H1 (cell line): ENCODE results near the gene PTPRF. TPM values are rescaled to one million over a fixed set of nuclear protein-coding genes. Genes with fewer than 3 reads are reported as not detected.

Source experiments
- CTCF ChIA-PET: fragments of 300-600 bp; sonication (Branson Sonifier 250); formaldehyde crosslinking; loops from one replicate; lab custom pipeline; 2021; ENCODE audit not compliant: partially characterized antibody; lab: Charles Lee
- POLR2A ChIA-PET: fragments of 300-600 bp; sonication (Branson Sonifier 250); formaldehyde crosslinking; loops from one replicate; lab custom pipeline; 2021; ENCODE audit warnings: inconsistent platforms; ENCODE audit not compliant: partially characterized antibody; lab: Charles Lee
- DNase-seq, 2 experiments: peaks; one replicate each; pipeline versions ENCODE4 v3.0.0 to v3.0.0-alpha.2; 2010 to 2022; ENCODE audit warnings: low spot score in 2 of 2, low read depth in 1 of 2, mixed read lengths in 1 of 2
- FAIRE-seq: peaks from 2 replicates; lab custom pipeline; 2011; peaks lifted over from hg19 to GRCh38; lab: Jason Lieb, UNC
- H2AFZ ChIP-seq: 2 replicates; pipeline ENCODE4 v1.8.1; 2012; ENCODE audit warnings: low read length, inconsistent platforms
- H2AK5ac ChIP-seq: 2 replicates; pipeline ENCODE4 v1.6.1; 2013; ENCODE audit warnings: low read depth, low read length
- H2BK120ac ChIP-seq: replicated peaks from 2 replicates; pipeline ENCODE3; 2013; ENCODE audit warnings: low read depth, low read length, inconsistent platforms
- H2BK12ac ChIP-seq: 2 replicates; pipeline ENCODE4 v1.6.1; 2013; ENCODE audit warnings: low read depth, low read length
- H2BK15ac ChIP-seq: 2 replicates; pipeline ENCODE4 v1.6.1; 2013; ENCODE audit warnings: low read length
- H2BK20ac ChIP-seq: 2 replicates; pipeline ENCODE4 v1.6.1; 2013; ENCODE audit warnings: low read length
- H2BK5ac ChIP-seq: 2 replicates; pipeline ENCODE4 v1.6.1; 2013; ENCODE audit warnings: low read depth, low read length
- H3K14ac ChIP-seq: 2 replicates; pipeline ENCODE4 v1.6.1; 2013; ENCODE audit warnings: inconsistent platforms; ENCODE audit not compliant: insufficient read length
- H3K18ac ChIP-seq: 2 replicates; pipeline ENCODE4 v1.6.1; 2013; ENCODE audit warnings: low read length; ENCODE audit errors: extremely low read depth
- H3K23ac ChIP-seq: 2 replicates; pipeline ENCODE4 v1.6.1; 2013; ENCODE audit warnings: inconsistent platforms; ENCODE audit not compliant: insufficient read length
- H3K23me2 ChIP-seq: 2 replicates; pipeline ENCODE4 v1.6.1; 2013; ENCODE audit warnings: low read depth, low read length
- H3K27ac ChIP-seq: 2 replicates; pipeline ENCODE4 v1.6.1; 2011; ENCODE audit warnings: low read depth, low read length, inconsistent platforms
- H3K27me3 ChIP-seq, 4 experiments: replicated peaks in 1 of 4; 1 replicate in 1 of 4; 2 replicates in 3 of 4; pipeline versions ENCODE4 v1.6.1 to v1.8.1; 2011 to 2013; ENCODE audit warnings: low read length in 3 of 4, mild to moderate bottlenecking in 3 of 4, inconsistent platforms in 2 of 4, mixed read lengths in 2 of 4, moderate library complexity in 1 of 4; ENCODE audit not compliant: control insufficient read depth in 3 of 4, insufficient read depth in 3 of 4; ENCODE audit errors: extremely low read depth in 1 of 4
- H3K36me3 ChIP-seq, 4 experiments: 2 replicates each; pipeline versions ENCODE4 v1.6.1 to v1.8.1; 2011 to 2013; ENCODE audit warnings: mild to moderate bottlenecking in 4 of 4, low read length in 3 of 4, moderate library complexity in 2 of 4, control low read depth in 1 of 4, inconsistent platforms in 1 of 4; ENCODE audit not compliant: insufficient read depth in 4 of 4, control insufficient read depth in 2 of 4
- H3K4ac ChIP-seq: replicated peaks from 2 replicates; pipeline ENCODE3; 2013; ENCODE audit warnings: low read length, low read depth, mixed read lengths, inconsistent platforms; ENCODE audit not compliant: insufficient read length
- H3K4me1 ChIP-seq, 4 experiments: replicated peaks in 1 of 4; 1 replicate in 1 of 4; 2 replicates in 3 of 4; pipeline versions ENCODE4 v1.6.1 to v1.8.1; 2011 to 2013; ENCODE audit warnings: low read length in 3 of 4, inconsistent platforms in 2 of 4, mixed read lengths in 1 of 4; ENCODE audit not compliant: insufficient read depth in 4 of 4, control insufficient read depth in 3 of 4
- H3K4me2 ChIP-seq, 2 experiments: 2 replicates each; pipeline versions ENCODE4 v1.6.1 to v1.8.1; 2011 to 2013; ENCODE audit warnings: low read depth in 2 of 2, low read length in 2 of 2, control low read depth in 1 of 2, inconsistent platforms in 1 of 2, mild to moderate bottlenecking in 1 of 2; ENCODE audit not compliant: insufficient read depth in 1 of 2
- H3K4me3 ChIP-seq, 4 experiments: fragments of 200-600, 300-600 bp in 1 of 4; sonication (generic), shearing (Covaris generic), sonication (Bioruptor Twin) in 1 of 4; 2 replicates each; pipeline versions ENCODE4 v1.5.1 to v1.8.1; 2011 to 2016; ENCODE audit warnings: low read length in 4 of 4, low read depth in 3 of 4, control low read depth in 2 of 4, inconsistent platforms in 2 of 4, mild to moderate bottlenecking in 2 of 4, mixed read lengths in 1 of 4, moderate library complexity in 1 of 4; ENCODE audit not compliant: insufficient read depth in 2 of 4; ENCODE audit errors: extremely low read depth in 1 of 4
- H3K56ac ChIP-seq: replicated peaks from 2 replicates; pipeline ENCODE3; 2013; ENCODE audit warnings: low read depth, mild to moderate bottlenecking, mixed read lengths, low read length, inconsistent platforms; ENCODE audit not compliant: insufficient read length
- H3K79me1 ChIP-seq: 2 replicates; pipeline ENCODE4 v1.6.1; 2013; ENCODE audit warnings: low read depth, low read length, control low read depth
- H3K79me2 ChIP-seq, 2 experiments: 2 replicates each; pipeline versions ENCODE4 v1.6.1 to v1.8.1; 2012 to 2013; ENCODE audit warnings: low read length in 2 of 2, mild to moderate bottlenecking in 2 of 2, inconsistent platforms in 1 of 2; ENCODE audit not compliant: insufficient read depth in 2 of 2, control insufficient read depth in 1 of 2
- H3K9ac ChIP-seq, 4 experiments: replicated peaks in 1 of 4; 1 replicate in 1 of 4; 2 replicates in 3 of 4; pipeline versions ENCODE4 v1.6.1 to v1.8.1; 2011 to 2013; ENCODE audit warnings: low read depth in 3 of 4, low read length in 3 of 4, control low read depth in 2 of 4, mild to moderate bottlenecking in 2 of 4, moderate library complexity in 2 of 4, inconsistent platforms in 1 of 4; ENCODE audit errors: extremely low read depth in 1 of 4
- H3K9me3 ChIP-seq, 2 experiments: 2 replicates each; pipeline versions ENCODE4 v1.6.1 to v1.8.1; 2012 to 2013; ENCODE audit warnings: mild to moderate bottlenecking in 2 of 2, moderate library complexity in 2 of 2, control low read depth in 1 of 2, inconsistent platforms in 1 of 2, low read depth in 1 of 2, low read length in 1 of 2, mixed read lengths in 1 of 2; ENCODE audit not compliant: insufficient read depth in 2 of 2
- H4K20me1 ChIP-seq, 2 experiments: replicated peaks in 1 of 2; 2 replicates each; pipeline versions ENCODE3 to v1.8.1; 2011 to 2013; ENCODE audit warnings: inconsistent platforms in 2 of 2, low read length in 2 of 2, mild to moderate bottlenecking in 1 of 2; ENCODE audit not compliant: insufficient read depth in 2 of 2, control insufficient read depth in 1 of 2
- H4K5ac ChIP-seq: 2 replicates; pipeline ENCODE4 v1.6.1; 2013; ENCODE audit warnings: low read length, low read depth, mixed read lengths, inconsistent platforms; ENCODE audit not compliant: insufficient read length
- H4K8ac ChIP-seq: 2 replicates; pipeline ENCODE4 v1.8.0; 2013; ENCODE audit warnings: mild to moderate bottlenecking, moderate library complexity, low read length, inconsistent platforms; ENCODE audit not compliant: insufficient read depth; ENCODE audit errors: extremely low read depth
- H4K91ac ChIP-seq: replicated peaks from 2 replicates; pipeline ENCODE3; 2013; ENCODE audit warnings: low read length, mixed read lengths, inconsistent platforms; ENCODE audit not compliant: insufficient read length
- ASH2L ChIP-seq: fragments of 200-600, 300-600 bp; sonication (generic); IDR thresholded peaks from one replicate; pipeline ENCODE4 v1.7.1; 2017; ENCODE audit warnings: low read length
- HDAC6 ChIP-seq: IDR thresholded peaks from one replicate; pipeline ENCODE4 v1.7.1; 2012; ENCODE audit warnings: low read depth, mild to moderate bottlenecking, inconsistent platforms, low read length, moderate library complexity
- TAF1 ChIP-seq: IDR thresholded peaks from 2 replicates; pipeline ENCODE4 v1.6.1; 2011; ENCODE audit warnings: mild to moderate bottlenecking, low read depth, low read length
- WGBS, 2 experiments: shearing (Covaris generic) in 1 of 2; methylation state at CpG; one replicate each; pipeline versions ENCODE4 v1.1.6 to v1.1.7; 2013 to 2015; ENCODE audit warnings: low lambda C conversion rate in 2 of 2, mixed read lengths in 2 of 2, inconsistent platforms in 1 of 2, low coverage in 1 of 2, missing lambda C conversion rate in 1 of 2; ENCODE audit not compliant: insufficient replicate concordance in 2 of 2, insufficient coverage in 1 of 2, insufficient read length in 1 of 2; ENCODE audit errors: extremely low coverage in 1 of 2, missing lambda C conversion rate in 1 of 2; 5-methylcytosine and 5-hydroxymethylcytosine counted together
- long read RNA-seq, 2 experiments: library from RNA in 1 of 2; library from capped mRNA in 1 of 2; stranded (forward); transcript quantifications; one replicate each; pipeline ENCODE4 v2.0.0, GENCODE V29; 2021; ENCODE audit warnings: inconsistent platforms in 1 of 2
- polyA minus RNA-seq, 3 experiments: library from RNA; depleted of rRNA, polyadenylated mRNA; stranded (reverse); fragments of >200 nt; gene quantifications; 1 replicate in 2 of 3; 2 replicates in 1 of 3; pipeline ENCODE4 v1.2.3, GENCODE V29; 2011
- polyA plus RNA-seq, 7 experiments: library from polyadenylated mRNA; depleted of rRNA in 3 of 7; stranded (reverse) in 5 of 7; unstranded in 2 of 7; fragments of >200 nt in 5 of 7; fragments of 200-250 nt in 2 of 7; gene quantifications; 1 replicate in 5 of 7; 2 replicates in 1 of 7; 4 replicates in 1 of 7; pipeline versions ENCODE4 v1.2.1 to v1.2.3, GENCODE V29; 2011 to 2013; ENCODE audit warnings: missing spikeins in 2 of 7, mixed read lengths in 2 of 7
- total RNA-seq: library from RNA; stranded (reverse); fragmentation: NEBNext Ultra II Directional; extraction: Animal tissue kit (Norgen Biotek cat#: 25700); gene quantifications from 2 replicates; pipeline ENCODE4 v1.2.1, GENCODE V29; 2021

Gene PTPRF
- total RNA-seq (221 and 231 TPM in 2 replicates), polyA plus RNA-seq (2011; rRNA removed) (136 and 174 TPM in 2 replicates), polyA minus RNA-seq (2011; rRNA and poly(A)+ RNA removed) (365 and 371 TPM in 2 replicates)
- polyA plus RNA-seq (2011; cell fraction: cytosol; rRNA removed), result 128 TPM
- polyA plus RNA-seq (2011; cell fraction: nucleus; rRNA removed), result 286 TPM
- polyA plus RNA-seq (2012, experiment 1 of 2), result 142 to 208 TPM (median 171 TPM) in 4 replicates
- polyA plus RNA-seq (2012, experiment 2 of 2), result 95.7 TPM
- 171 TPM for polyA plus RNA-seq (2013, experiment 1 of 2)
- 161 TPM for polyA plus RNA-seq (2013, experiment 2 of 2)
- 155 TPM for polyA minus RNA-seq (2011; cell fraction: cytosol; rRNA and poly(A)+ RNA removed)
- polyA minus RNA-seq (2011; cell fraction: nucleus; rRNA and poly(A)+ RNA removed), result 141 TPM
- long read RNA-seq, experiment 1, full-length matches to known transcripts, result 3 of 159 reads
- long read RNA-seq, experiment 1, partial matches to known transcripts, result 92 of 159 reads
- long read RNA-seq, experiment 1, other reads (novel, unspliced or antisense), result 64 of 159 reads
- long read RNA-seq, experiment 2, partial matches to known transcripts, result 1 of 22 reads
- long read RNA-seq, experiment 2, other reads (novel, unspliced or antisense), result 21 of 22 reads

- peak within 1 kb of the TSS; percentile 66 for H4K8ac ChIP-seq
- DNase-seq (peak in 1 of 2 experiments; percentile 89), FAIRE-seq (no peak)
- H2BK15ac ChIP-seq, result peak within 1 kb of the TSS; percentile 46; the same call in 1 of the 2 replicates
- H2AFZ ChIP-seq, result 0 out of 2 replicates have a peak within 1 kb of the TSS, but pooled peaks have one; percentile 24
- H2BK5ac ChIP-seq, result peak within 1 kb of the TSS; percentile 60; the same call in 1 of the 2 replicates
- TF ChIP-seq HDAC6 (no peak), TAF1 (peak; percentile 48), ASH2L (peak; percentile 34)
- H3K4me1 ChIP-seq, result peaks cover 15 to 21% (median 19%) of the 10 kb centered on the region in 4 experiments
- 1% methylated on average over 9 of the region's 58 CpGs; no CpG with 5 or more reads in 1 of the 2 experiments for WGBS, 2 experiments
- peak within 1 kb of the TSS; percentile 18 for H2BK120ac ChIP-seq
- peaks cover 20% of the 10 kb centered on the region for H3K79me1 ChIP-seq
- peak within 1 kb of the TSS; percentile 47 for H4K5ac ChIP-seq
- H3K9ac ChIP-seq, result peak within 1 kb of the TSS in 3 of 4 experiments; percentile 71 to 77 (median 76); a peak in 6 of 7 replicates
- peak within 1 kb of the TSS; percentile 90; the same call in 1 of the 2 replicates for H2BK20ac ChIP-seq
- ChIA-PET CTCF (interaction anchor here (0.9 to 10.8 kb wide), 15 partner anchors 18 to 404 kb away, joined by 3 to 169 read pairs (median 4); partner anchors contain the start of gene KDM4A), POLR2A (interaction anchor here (0.6 to 15.4 kb wide), 9 partner anchors 17 to 130 kb away, joined by 3 to 270 read pairs (median 4); partner anchors contain the start of gene KDM4A)
- H3K27me3 ChIP-seq, result peaks cover 0 to 9% (median 6%) of the 10 kb centered on the region in 4 experiments; a peak in 5 of 7 replicates
- no peaks in the 10 kb centered on the region for H3K9me3 ChIP-seq
- H3K36me3 ChIP-seq, result no peaks in the 10 kb centered on the region
- H3K18ac ChIP-seq, result peak within 1 kb of the TSS; percentile 93
- no peak within 1 kb of the TSS for H3K14ac ChIP-seq
- H3K23ac ChIP-seq, result no peak within 1 kb of the TSS
- peak within 1 kb of the TSS; percentile 89 to 97 for H3K4me2 ChIP-seq
- H3K79me2 ChIP-seq, result peaks cover 29 to 35% of the 10 kb centered on the region in 2 experiments
- H2BK12ac ChIP-seq, result 0 out of 2 replicates have a peak within 1 kb of the TSS, but pooled peaks have one; percentile 39
- H3K4me3 ChIP-seq, result peak within 1 kb of the TSS; percentile 61 to 97 (median 83)
- peaks cover 9% of the 10 kb centered on the region for H3K23me2 ChIP-seq
- peak within 1 kb of the TSS; percentile 73 for H3K27ac ChIP-seq
- H4K91ac ChIP-seq, result no peak within 1 kb of the TSS
- H4K20me1 ChIP-seq, result peaks cover 17 to 24% of the 10 kb centered on the region in 2 experiments
- H2AK5ac ChIP-seq, result no peak within 1 kb of the TSS
- peak within 1 kb of the TSS; percentile 19 for H3K4ac ChIP-seq
- H3K56ac ChIP-seq, result peak within 1 kb of the TSS; percentile 67
These were observed at the start of gene PTPRF for GRCh38 chr1:43530483-43531106. PTPRF (plus strand) TSS chr1:43530883; CDS start chr1:43545076, 14,193 bp downstream.
